Hepatocyte (in vitro differentiated cells): ENCODE measurements around the gene MCF2L2. TPM values are rescaled to one million over a fixed set of nuclear protein-coding genes. Genes with fewer than 3 reads are reported as not detected.
A peak's percentile ranks its signal among the peaks of the same experiment; 100 is the strongest.

Experiments
- DNase-seq: peaks from one replicate; pipeline ENCODE4 v3.0.0-alpha.2; 2016; ENCODE audit warnings: low spot score
- H2AFZ ChIP-seq: fragments of 200-600 bp; sonication (generic); 2 replicates; pipeline ENCODE4 v1.6.0; 2016; ENCODE audit warnings: antibody characterized with exemption, mild to moderate bottlenecking
- H3K27ac ChIP-seq: fragments of 200-600 bp; sonication (generic); 2 replicates; pipeline ENCODE4 v1.5.1; 2016; ENCODE audit warnings: mild to moderate bottlenecking
- H3K27me3 ChIP-seq: fragments of 200-600 bp; sonication (generic); 2 replicates; pipeline ENCODE4 v1.6.1; 2016
- H3K36me3 ChIP-seq: fragments of 200-600 bp; sonication (generic); replicated peaks from 2 replicates; pipeline ENCODE4 v1.5.1; 2016; ENCODE audit warnings: low read depth; ENCODE audit not compliant: insufficient read depth
- H3K4me1 ChIP-seq: fragments of 200-600 bp; sonication (generic); 2 replicates; pipeline ENCODE4 v1.5.1; 2016; ENCODE audit warnings: mild to moderate bottlenecking, moderate library complexity; ENCODE audit not compliant: insufficient read depth
- H3K4me2 ChIP-seq: fragments of 200-600 bp; sonication (generic); 2 replicates; pipeline ENCODE4 v1.6.0; 2016
- H3K4me3 ChIP-seq: fragments of 200-600 bp; sonication (generic); 2 replicates; pipeline ENCODE4 v1.5.1; 2016; ENCODE audit warnings: mild to moderate bottlenecking
- H3K79me2 ChIP-seq: fragments of 200-600 bp; sonication (generic); 2 replicates; pipeline ENCODE4 v1.6.0; 2017; ENCODE audit warnings: mild to moderate bottlenecking
- H3K9me2 ChIP-seq: fragments of 200-600 bp; sonication (generic); replicated peaks from 2 replicates; pipeline ENCODE4 v1.6.0; 2017; ENCODE audit warnings: mild to moderate bottlenecking; ENCODE audit not compliant: insufficient read depth
- H3K9me3 ChIP-seq: fragments of 200-600 bp; sonication (generic); 2 replicates; pipeline ENCODE4 v1.5.1; 2016; ENCODE audit warnings: low read depth, mild to moderate bottlenecking
- H4K20me1 ChIP-seq: fragments of 200-600 bp; sonication (generic); 2 replicates; pipeline ENCODE4 v1.6.0; 2016; ENCODE audit warnings: mild to moderate bottlenecking; ENCODE audit not compliant: insufficient read depth, poor library complexity, severe bottlenecking
- EZH2 ChIP-seq: fragments of 200-600 bp; sonication (generic); IDR thresholded peaks from 2 replicates; pipeline ENCODE4 v1.6.1; 2016; ENCODE audit warnings: antibody characterized with exemption, mild to moderate bottlenecking, borderline replicate concordance
- EZH2phosphoT487 ChIP-seq: fragments of 200-600 bp; sonication (generic); IDR thresholded peaks from one replicate; pipeline ENCODE4 v1.6.1; 2018; ENCODE audit warnings: antibody characterized with exemption, mild to moderate bottlenecking, low read depth, moderate library complexity; ENCODE audit not compliant: unreplicated experiment, severe bottlenecking
- WGBS: methylation state at CpG from one replicate; pipeline ENCODE4 v1.1.6; 2016; ENCODE audit warnings: low lambda C conversion rate; ENCODE audit errors: missing lambda C conversion rate; 5-methylcytosine and 5-hydroxymethylcytosine counted together
- polyA plus RNA-seq: library from polyadenylated mRNA; unstranded; fragments of >200 nt; fragmentation: Nextera tagmentation; extraction: Ambion mirVana; gene quantifications from 2 replicates; pipeline ENCODE4 v1.2.1, GENCODE V29; 2016
- total RNA-seq: library from RNA; depleted of rRNA; stranded (reverse); fragments of >200 nt; gene quantifications from 2 replicates; pipeline ENCODE4 v1.2.3, GENCODE V29; 2014
- TF ChIP-seq, protein P1 (sequence below): fragments of 200-600 bp; sonication (generic); IDR thresholded peaks from 2 replicates; pipeline ENCODE4 v1.5.1; 2016; ENCODE audit warnings: antibody characterized with exemption, mild to moderate bottlenecking; ENCODE audit not compliant: poor library complexity

The MCF2L2 gene
- total and polyA plus RNA-seq, 2 experiments from 2014 or later: 0.17 to 0.63 TPM

GRCh38 chr3:183298701-183299153 lies 129.7 kb downstream of the MCF2L2 start:
- Histone ChIP-seq H3K27ac (no peak overlapping the region), H3K4me1 (no peaks in the 10 kb centered on the region), H3K79me2 (no peaks in the 10 kb centered on the region), H3K9me2 (no peaks in the 10 kb centered on the region), H3K36me3 (no peaks in the 10 kb centered on the region), H3K27me3 (no peaks in the 10 kb centered on the region), H3K9me3 (no peaks in the 10 kb centered on the region), H2AFZ (no peak overlapping the region), H3K4me3 (no peak overlapping the region), H4K20me1 (no peaks in the 10 kb centered on the region), H3K4me2 (no peak overlapping the region)
- no peak for TF ChIP-seq EZH2
- WGBS: 63% methylated on average over 5 of the region's 5 CpGs
- DNase-seq: peak; percentile 68

- H3K4me3 ChIP-seq: no peak overlapping the region
- DNase-seq: no peak
- H2AFZ ChIP-seq: no peak overlapping the region
- 96% methylated on average over 12 of the region's 12 CpGs for WGBS
- no peak overlapping the region for H3K27ac ChIP-seq
- TF ChIP-seq EZH2phosphoT487: no peak
- TF ChIP-seq, protein P1, sequence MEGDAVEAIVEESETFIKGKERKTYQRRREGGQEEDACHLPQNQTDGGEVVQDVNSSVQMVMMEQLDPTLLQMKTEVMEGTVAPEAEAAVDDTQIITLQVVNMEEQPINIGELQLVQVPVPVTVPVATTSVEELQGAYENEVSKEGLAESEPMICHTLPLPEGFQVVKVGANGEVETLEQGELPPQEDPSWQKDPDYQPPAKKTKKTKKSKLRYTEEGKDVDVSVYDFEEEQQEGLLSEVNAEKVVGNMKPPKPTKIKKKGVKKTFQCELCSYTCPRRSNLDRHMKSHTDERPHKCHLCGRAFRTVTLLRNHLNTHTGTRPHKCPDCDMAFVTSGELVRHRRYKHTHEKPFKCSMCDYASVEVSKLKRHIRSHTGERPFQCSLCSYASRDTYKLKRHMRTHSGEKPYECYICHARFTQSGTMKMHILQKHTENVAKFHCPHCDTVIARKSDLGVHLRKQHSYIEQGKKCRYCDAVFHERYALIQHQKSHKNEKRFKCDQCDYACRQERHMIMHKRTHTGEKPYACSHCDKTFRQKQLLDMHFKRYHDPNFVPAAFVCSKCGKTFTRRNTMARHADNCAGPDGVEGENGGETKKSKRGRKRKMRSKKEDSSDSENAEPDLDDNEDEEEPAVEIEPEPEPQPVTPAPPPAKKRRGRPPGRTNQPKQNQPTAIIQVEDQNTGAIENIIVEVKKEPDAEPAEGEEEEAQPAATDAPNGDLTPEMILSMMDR: no peak
- no peak for TF ChIP-seq EZH2
- no peaks in the 10 kb centered on the region for H3K9me3 ChIP-seq
- no peaks in the 10 kb centered on the region for H4K20me1 ChIP-seq
- H3K4me1 ChIP-seq: no peaks in the 10 kb centered on the region
- H3K79me2 ChIP-seq: no peaks in the 10 kb centered on the region
- no peaks in the 10 kb centered on the region for H3K27me3 ChIP-seq
- H3K4me2 ChIP-seq: no peak overlapping the region
- H3K36me3 ChIP-seq: no peaks in the 10 kb centered on the region
- H3K9me2 ChIP-seq: no peaks in the 10 kb centered on the region
Measured at GRCh38 chr3:183296944-183297343, 131.5 kb downstream of the MCF2L2 start.

DNA sequence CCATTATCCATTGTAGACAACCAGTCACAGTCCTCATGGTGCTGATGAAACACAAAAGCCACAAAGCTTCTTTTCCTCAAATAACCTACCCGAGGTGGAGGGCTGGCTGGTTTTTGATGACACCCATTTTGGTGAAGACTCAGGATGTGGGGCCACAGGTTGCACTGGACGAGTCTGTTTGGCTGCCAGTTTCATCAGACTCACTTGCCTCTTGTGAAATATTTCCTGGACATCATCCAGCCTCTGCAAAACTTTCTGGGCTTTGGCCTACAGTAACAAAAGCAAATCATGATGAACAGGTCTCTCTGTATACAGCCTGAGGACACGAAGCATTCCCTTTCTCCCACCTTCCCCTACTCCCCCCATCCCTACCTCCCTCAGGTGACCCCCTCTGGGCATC lies 133.2 kb downstream of the MCF2L2 start:
- H3K4me2 ChIP-seq: no peak overlapping the region
- no peaks in the 10 kb centered on the region for H4K20me1 ChIP-seq
- no peaks in the 10 kb centered on the region for H3K36me3 ChIP-seq
- no peaks in the 10 kb centered on the region for H3K79me2 ChIP-seq
- DNase-seq: peak; percentile 37
- H3K4me1 ChIP-seq: peaks cover 9% of the 10 kb centered on the region
- H3K9me3 ChIP-seq: no peaks in the 10 kb centered on the region
- WGBS: 76% methylated on average over 3 of the region's 3 CpGs
- no peak overlapping the region for H2AFZ ChIP-seq
- H3K4me3 ChIP-seq: no peak overlapping the region
- TF ChIP-seq EZH2: no peak
- no peak for TF ChIP-seq EZH2phosphoT487
- H3K27me3 ChIP-seq: no peaks in the 10 kb centered on the region
- H3K27ac ChIP-seq: no peak overlapping the region
- H3K9me2 ChIP-seq: no peaks in the 10 kb centered on the region

DNA sequence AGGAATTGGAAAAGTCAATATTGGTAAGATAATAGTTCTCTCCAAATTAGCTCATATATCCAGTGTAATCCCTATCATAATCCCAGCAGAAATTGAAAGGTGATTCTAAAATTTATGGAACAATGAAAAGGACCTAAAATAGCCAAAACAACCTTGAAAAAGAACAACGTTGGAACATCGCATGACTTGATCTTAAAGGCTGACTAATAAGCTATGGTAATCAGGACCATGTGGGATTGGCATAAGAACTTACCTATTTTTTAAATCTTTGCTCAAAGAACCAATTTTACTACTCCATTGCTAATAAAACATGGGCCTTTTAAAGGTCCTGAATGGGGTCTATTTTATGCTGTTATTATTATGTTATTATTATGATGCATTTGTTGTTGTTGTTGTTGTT lies 134.5 kb downstream of the MCF2L2 start:
- H3K4me3 ChIP-seq: no peak overlapping the region
- peaks cover 9% of the 10 kb centered on the region for H3K4me1 ChIP-seq
- H2AFZ ChIP-seq: no peak overlapping the region
- H3K4me2 ChIP-seq: no peak overlapping the region
- TF ChIP-seq, protein P1: no peak
- TF ChIP-seq EZH2phosphoT487 (no peak), EZH2 (no peak)
- H3K79me2 ChIP-seq: no peaks in the 10 kb centered on the region
- no peaks in the 10 kb centered on the region for H3K9me3 ChIP-seq
- no peaks in the 10 kb centered on the region for H3K27me3 ChIP-seq
- 85% methylated on average over 2 of the region's 2 CpGs for WGBS
- H3K27ac ChIP-seq: no peak overlapping the region
- no peaks in the 10 kb centered on the region for H3K9me2 ChIP-seq
- H3K36me3 ChIP-seq: no peaks in the 10 kb centered on the region
- H4K20me1 ChIP-seq: no peaks in the 10 kb centered on the region
- no peak for DNase-seq
